ENCODE data around the gene NAIP.
"Not testable (repeated sequence)": the region's sequence is repeated elsewhere in the genome, so short reads cannot be mapped to it uniquely, and the experiment has no call there.

The NAIP gene

GRCh38 chr5:70932560-70932959 lies 92.6 kb downstream of the NAIP start:
- H3K4me3 ChIP-seq (ENCODE audit: low read depth, low read length); H3K36me3 ChIP-seq (ENCODE audit: control insufficient read depth in 2 of 2, insufficient read depth in 1 of 2, low read length in 2 of 2); H3K9me3 ChIP-seq (ENCODE audit: control insufficient read depth, insufficient read depth, low read depth, low read length); POLR2A ChIA-PET; H3K27ac ChIP-seq (ENCODE audit: extremely low read depth, low read depth, low read length); H3K4me1 ChIP-seq (ENCODE audit: control insufficient read depth, insufficient read depth, low read length); CTCF ChIA-PET: not testable (repeated sequence)

- POLR2A ChIA-PET; H3K36me3 ChIP-seq (ENCODE audit: control insufficient read depth in 2 of 2, insufficient read depth in 1 of 2, low read length in 2 of 2); H3K4me3 ChIP-seq (ENCODE audit: low read depth, low read length); CTCF ChIA-PET; H3K9me3 ChIP-seq (ENCODE audit: control insufficient read depth, insufficient read depth, low read depth, low read length); H3K27ac ChIP-seq (ENCODE audit: extremely low read depth, low read depth, low read length); H3K4me1 ChIP-seq (ENCODE audit: control insufficient read depth, insufficient read depth, low read length): not testable (repeated sequence)
Measured at GRCh38 chr5:70931709-70932368, 93.3 kb downstream of the NAIP start.

GRCh38 chr5:70925211-70925562 lies 100.0 kb downstream of the NAIP start:
- H3K36me3 ChIP-seq (ENCODE audit: control insufficient read depth in 2 of 2, insufficient read depth in 1 of 2, low read length in 2 of 2); CTCF ChIA-PET; POLR2A ChIA-PET; H3K9me3 ChIP-seq (ENCODE audit: control insufficient read depth, insufficient read depth, low read depth, low read length); H3K4me3 ChIP-seq (ENCODE audit: low read depth, low read length); H3K4me1 ChIP-seq (ENCODE audit: control insufficient read depth, insufficient read depth, low read length); H3K27ac ChIP-seq (ENCODE audit: extremely low read depth, low read depth, low read length): not testable (repeated sequence)

Data from HEK293 (cell line).